ENCODE results near the gene G3BP1. TPM values are rescaled to one million over a fixed set of nuclear protein-coding genes. Genes with fewer than 3 reads are reported as not detected.
"Not testable (repeated sequence)": the region's sequence is repeated elsewhere in the genome, so short reads cannot be mapped to it uniquely, and the experiment has no call there.

G3BP1 gene
- total RNA-seq, 1 experiment from 2014 or later, result 400 TPM

DNA sequence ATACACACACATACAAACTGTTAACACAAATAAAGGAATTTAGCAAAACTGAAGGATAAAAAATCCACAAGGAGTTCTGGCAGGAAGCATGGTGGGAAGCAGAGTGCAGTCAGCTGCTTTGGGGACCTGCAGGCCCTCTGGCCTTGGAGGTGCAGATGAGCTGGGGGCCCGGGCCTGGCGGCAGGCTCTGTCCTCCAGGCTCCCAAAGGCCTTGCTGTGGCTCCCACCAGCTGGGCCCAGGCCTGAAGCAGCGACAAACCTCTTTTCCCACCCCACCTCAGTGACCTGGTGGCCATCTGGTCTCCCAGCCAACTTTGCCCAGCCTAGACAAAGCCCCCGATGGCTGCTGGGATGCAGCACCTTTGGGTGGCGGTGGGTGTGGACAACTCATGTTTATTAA is 85.1 kb downstream of the G3BP1 start:
- CTCF ChIA-PET, result no interaction called here
- no peak overlapping the region for H3K4me3 Mint-ChIP-seq
- DNase-seq (ENCODE audit: low spot score), result no peak
- no peak for TF ChIP-seq ZNF512 (CRISPR knock-in tag; IDR thresholded peaks at IDR 0.05; ENCODE audit: borderline replicate concordance)
- no peak for TF ChIP-seq MLX (CRISPR knock-in tag; IDR thresholded peaks at IDR 0.05)
- TF ChIP-seq, protein P1, sequence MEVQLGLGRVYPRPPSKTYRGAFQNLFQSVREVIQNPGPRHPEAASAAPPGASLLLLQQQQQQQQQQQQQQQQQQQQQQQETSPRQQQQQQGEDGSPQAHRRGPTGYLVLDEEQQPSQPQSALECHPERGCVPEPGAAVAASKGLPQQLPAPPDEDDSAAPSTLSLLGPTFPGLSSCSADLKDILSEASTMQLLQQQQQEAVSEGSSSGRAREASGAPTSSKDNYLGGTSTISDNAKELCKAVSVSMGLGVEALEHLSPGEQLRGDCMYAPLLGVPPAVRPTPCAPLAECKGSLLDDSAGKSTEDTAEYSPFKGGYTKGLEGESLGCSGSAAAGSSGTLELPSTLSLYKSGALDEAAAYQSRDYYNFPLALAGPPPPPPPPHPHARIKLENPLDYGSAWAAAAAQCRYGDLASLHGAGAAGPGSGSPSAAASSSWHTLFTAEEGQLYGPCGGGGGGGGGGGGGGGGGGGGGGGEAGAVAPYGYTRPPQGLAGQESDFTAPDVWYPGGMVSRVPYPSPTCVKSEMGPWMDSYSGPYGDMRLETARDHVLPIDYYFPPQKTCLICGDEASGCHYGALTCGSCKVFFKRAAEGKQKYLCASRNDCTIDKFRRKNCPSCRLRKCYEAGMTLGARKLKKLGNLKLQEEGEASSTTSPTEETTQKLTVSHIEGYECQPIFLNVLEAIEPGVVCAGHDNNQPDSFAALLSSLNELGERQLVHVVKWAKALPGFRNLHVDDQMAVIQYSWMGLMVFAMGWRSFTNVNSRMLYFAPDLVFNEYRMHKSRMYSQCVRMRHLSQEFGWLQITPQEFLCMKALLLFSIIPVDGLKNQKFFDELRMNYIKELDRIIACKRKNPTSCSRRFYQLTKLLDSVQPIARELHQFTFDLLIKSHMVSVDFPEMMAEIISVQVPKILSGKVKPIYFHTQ (CRISPR knock-in tag; IDR thresholded peaks at IDR 0.05), result no peak
- no peak for TF ChIP-seq ESRRA (CRISPR knock-in tag; IDR thresholded peaks at IDR 0.05; ENCODE audit: borderline replicate concordance)
- TF ChIP-seq IRF2 (CRISPR knock-in tag; IDR thresholded peaks at IDR 0.05; ENCODE audit: borderline replicate concordance, low read depth), result no peak
- TF ChIP-seq, protein P2, sequence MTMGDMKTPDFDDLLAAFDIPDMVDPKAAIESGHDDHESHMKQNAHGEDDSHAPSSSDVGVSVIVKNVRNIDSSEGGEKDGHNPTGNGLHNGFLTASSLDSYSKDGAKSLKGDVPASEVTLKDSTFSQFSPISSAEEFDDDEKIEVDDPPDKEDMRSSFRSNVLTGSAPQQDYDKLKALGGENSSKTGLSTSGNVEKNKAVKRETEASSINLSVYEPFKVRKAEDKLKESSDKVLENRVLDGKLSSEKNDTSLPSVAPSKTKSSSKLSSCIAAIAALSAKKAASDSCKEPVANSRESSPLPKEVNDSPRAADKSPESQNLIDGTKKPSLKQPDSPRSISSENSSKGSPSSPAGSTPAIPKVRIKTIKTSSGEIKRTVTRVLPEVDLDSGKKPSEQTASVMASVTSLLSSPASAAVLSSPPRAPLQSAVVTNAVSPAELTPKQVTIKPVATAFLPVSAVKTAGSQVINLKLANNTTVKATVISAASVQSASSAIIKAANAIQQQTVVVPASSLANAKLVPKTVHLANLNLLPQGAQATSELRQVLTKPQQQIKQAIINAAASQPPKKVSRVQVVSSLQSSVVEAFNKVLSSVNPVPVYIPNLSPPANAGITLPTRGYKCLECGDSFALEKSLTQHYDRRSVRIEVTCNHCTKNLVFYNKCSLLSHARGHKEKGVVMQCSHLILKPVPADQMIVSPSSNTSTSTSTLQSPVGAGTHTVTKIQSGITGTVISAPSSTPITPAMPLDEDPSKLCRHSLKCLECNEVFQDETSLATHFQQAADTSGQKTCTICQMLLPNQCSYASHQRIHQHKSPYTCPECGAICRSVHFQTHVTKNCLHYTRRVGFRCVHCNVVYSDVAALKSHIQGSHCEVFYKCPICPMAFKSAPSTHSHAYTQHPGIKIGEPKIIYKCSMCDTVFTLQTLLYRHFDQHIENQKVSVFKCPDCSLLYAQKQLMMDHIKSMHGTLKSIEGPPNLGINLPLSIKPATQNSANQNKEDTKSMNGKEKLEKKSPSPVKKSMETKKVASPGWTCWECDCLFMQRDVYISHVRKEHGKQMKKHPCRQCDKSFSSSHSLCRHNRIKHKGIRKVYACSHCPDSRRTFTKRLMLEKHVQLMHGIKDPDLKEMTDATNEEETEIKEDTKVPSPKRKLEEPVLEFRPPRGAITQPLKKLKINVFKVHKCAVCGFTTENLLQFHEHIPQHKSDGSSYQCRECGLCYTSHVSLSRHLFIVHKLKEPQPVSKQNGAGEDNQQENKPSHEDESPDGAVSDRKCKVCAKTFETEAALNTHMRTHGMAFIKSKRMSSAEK (CRISPR knock-in tag; IDR thresholded peaks at IDR 0.05; ENCODE audit: borderline replicate concordance), result no peak
- no peak for TF ChIP-seq ZNF416 (CRISPR knock-in tag; IDR thresholded peaks at IDR 0.05)
- no peak for TF ChIP-seq TCF7 (CRISPR knock-in tag; IDR thresholded peaks at IDR 0.05; ENCODE audit: low read depth)
- no peak for TF ChIP-seq RORB (CRISPR knock-in tag; IDR thresholded peaks at IDR 0.05)
- no peak for TF ChIP-seq SOX15 (CRISPR knock-in tag; IDR thresholded peaks at IDR 0.05)
- no peak for TF ChIP-seq GTF2I (CRISPR knock-in tag; conservative IDR thresholded peaks at IDR 0.05)
- TF ChIP-seq SMAD3 (CRISPR knock-in tag; IDR thresholded peaks at IDR 0.05; ENCODE audit: borderline replicate concordance), result no peak
- TF ChIP-seq, protein P3, sequence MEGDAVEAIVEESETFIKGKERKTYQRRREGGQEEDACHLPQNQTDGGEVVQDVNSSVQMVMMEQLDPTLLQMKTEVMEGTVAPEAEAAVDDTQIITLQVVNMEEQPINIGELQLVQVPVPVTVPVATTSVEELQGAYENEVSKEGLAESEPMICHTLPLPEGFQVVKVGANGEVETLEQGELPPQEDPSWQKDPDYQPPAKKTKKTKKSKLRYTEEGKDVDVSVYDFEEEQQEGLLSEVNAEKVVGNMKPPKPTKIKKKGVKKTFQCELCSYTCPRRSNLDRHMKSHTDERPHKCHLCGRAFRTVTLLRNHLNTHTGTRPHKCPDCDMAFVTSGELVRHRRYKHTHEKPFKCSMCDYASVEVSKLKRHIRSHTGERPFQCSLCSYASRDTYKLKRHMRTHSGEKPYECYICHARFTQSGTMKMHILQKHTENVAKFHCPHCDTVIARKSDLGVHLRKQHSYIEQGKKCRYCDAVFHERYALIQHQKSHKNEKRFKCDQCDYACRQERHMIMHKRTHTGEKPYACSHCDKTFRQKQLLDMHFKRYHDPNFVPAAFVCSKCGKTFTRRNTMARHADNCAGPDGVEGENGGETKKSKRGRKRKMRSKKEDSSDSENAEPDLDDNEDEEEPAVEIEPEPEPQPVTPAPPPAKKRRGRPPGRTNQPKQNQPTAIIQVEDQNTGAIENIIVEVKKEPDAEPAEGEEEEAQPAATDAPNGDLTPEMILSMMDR (IDR thresholded peaks at IDR 0.05), result no peak
- no peak for TF ChIP-seq NFYB (CRISPR knock-in tag; conservative IDR thresholded peaks at IDR 0.05; ENCODE audit: low read depth)
- no peak for TF ChIP-seq KAT7 (CRISPR knock-in tag; IDR thresholded peaks at IDR 0.05; ENCODE audit: borderline replicate concordance)
- TF ChIP-seq GABPB1 (CRISPR knock-in tag; IDR thresholded peaks at IDR 0.05), result no peak
- TF ChIP-seq, protein P4, sequence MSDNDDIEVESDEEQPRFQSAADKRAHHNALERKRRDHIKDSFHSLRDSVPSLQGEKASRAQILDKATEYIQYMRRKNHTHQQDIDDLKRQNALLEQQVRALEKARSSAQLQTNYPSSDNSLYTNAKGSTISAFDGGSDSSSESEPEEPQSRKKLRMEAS (CRISPR knock-in tag; IDR thresholded peaks at IDR 0.05), result no peak
- TF ChIP-seq OVOL2 (CRISPR knock-in tag; IDR thresholded peaks at IDR 0.05; ENCODE audit: borderline replicate concordance), result no peak
- TF ChIP-seq NR3C1 (CRISPR knock-in tag; conservative IDR thresholded peaks at IDR 0.05; ENCODE audit: low read depth), result no peak
- no peaks in the 10 kb centered on the region for H3K36me3 Mint-ChIP-seq
- POLR2A ChIA-PET, result no interaction called here
- H3K27me3 Mint-ChIP-seq (ENCODE audit: low read depth), result peaks cover 3% of the 10 kb centered on the region; the same call in 1 of the 2 replicates
- no peaks in the 10 kb centered on the region for H3K4me1 Mint-ChIP-seq
- H3K9me3 Mint-ChIP-seq, result no peaks in the 10 kb centered on the region
- no peak overlapping the region for H3K27ac Mint-ChIP-seq
- no peak for ATAC-seq

DNA sequence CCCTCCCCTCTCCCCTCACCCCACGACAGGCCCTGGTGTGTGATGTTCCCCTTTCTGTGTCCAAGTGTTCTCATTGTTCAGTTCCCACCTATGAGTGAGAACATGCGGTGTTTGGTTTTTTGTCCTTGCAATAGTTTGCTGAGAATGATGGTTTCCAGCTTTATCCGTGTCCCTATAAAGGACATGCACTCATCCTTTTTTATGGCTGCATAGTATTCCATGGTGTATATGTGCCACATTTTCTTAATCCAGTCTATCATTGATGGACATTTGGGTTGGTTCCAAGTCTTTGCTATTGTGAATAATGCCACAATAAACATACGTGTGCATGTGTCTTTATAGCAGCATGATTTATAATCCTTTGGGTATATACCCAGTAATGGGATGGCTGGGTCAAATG is 89.1 kb downstream of the G3BP1 start:
- H3K27ac Mint-ChIP-seq; CTCF ChIA-PET; H3K4me3 Mint-ChIP-seq; POLR2A ChIA-PET; H3K4me1 Mint-ChIP-seq; DNase-seq (ENCODE audit: low spot score); H3K36me3 Mint-ChIP-seq; ATAC-seq; H3K9me3 Mint-ChIP-seq; H3K27me3 Mint-ChIP-seq (ENCODE audit: low read depth): not testable (repeated sequence)

Measured in WTC11 (cell line).